Omental fat pad (tissue), 4 donors: ENCODE measurements around the gene CFTR. TPM values are rescaled to one million over a fixed set of nuclear protein-coding genes. Genes with fewer than 3 reads are reported as not detected.

ENCODE experiments used
- ATAC-seq: fragments of 150-250 bp; one replicate; pipeline ENCODE4 v1.9.1; 2016; ENCODE audit warnings: mild to moderate bottlenecking, moderate library complexity; ENCODE audit not compliant: low FRiP score
- DNase-seq: peaks from one replicate; pipeline ENCODE4 v3.0.0-alpha.2; 2019; ENCODE audit warnings: low spot score
- CTCF ChIP-seq, 3 donors: fragments of 450-650 bp; IDR thresholded peaks; one replicate each; pipeline ENCODE4 v1.5.1; 2016 to 2017; ENCODE audit warnings: antibody characterized with exemption in 3 of 3, mild to moderate bottlenecking in 3 of 3, moderate library complexity in 2 of 3
- total RNA-seq, 4 donors: library from RNA; depleted of rRNA; stranded (reverse); fragments of >200 nt; gene quantifications; one replicate each; pipeline ENCODE4 v1.1.0, GENCODE V29; 2016

CFTR gene
- total RNA-seq, 4 donors from 2014 or later, result 0.32 to 7.1 (median 1.3) TPM

- DNase-seq (no peak), ATAC-seq (no peak)
- no peak for TF ChIP-seq CTCF (IDR thresholded peaks at IDR 0.05)
These were observed 112.3 kb downstream of the CFTR start for GRCh38 chr7:117592011-117592635.

- DNase-seq, result no peak
- ATAC-seq, result no peak
- TF ChIP-seq CTCF (IDR thresholded peaks at IDR 0.05), result no peak
These were observed 116.3 kb downstream of the CFTR start for GRCh38 chr7:117596134-117596533.

- DNase-seq, result no peak
These were observed 117.9 kb downstream of the CFTR start for GRCh38 chr7:117597755-117598154.

GRCh38 chr7:117600911-117601310, 121.1 kb downstream of the CFTR start:
- TF ChIP-seq CTCF (IDR thresholded peaks at IDR 0.05), result no peak
- DNase-seq (no peak), ATAC-seq (no peak)

More at GRCh38 chr7:117597755-117598154, 117.9 kb downstream of the CFTR start:
- no peak for ATAC-seq
- TF ChIP-seq CTCF (IDR thresholded peaks at IDR 0.05), result no peak

- TF ChIP-seq CTCF (IDR thresholded peaks at IDR 0.05), result no peak
- no peak for ATAC-seq
- no peak for DNase-seq
These were observed 123.8 kb downstream of the CFTR start for GRCh38 chr7:117603627-117604026.

- DNase-seq (no peak), ATAC-seq (no peak)
- TF ChIP-seq CTCF (IDR thresholded peaks at IDR 0.05), result no peak
These were observed 125.9 kb downstream of the CFTR start for GRCh38 chr7:117605712-117606111.

- no peak for DNase-seq
- no peak for TF ChIP-seq CTCF (IDR thresholded peaks at IDR 0.05)
- no peak for ATAC-seq
These were observed 126.3 kb downstream of the CFTR start for GRCh38 chr7:117606132-117606531.
